Urothelium cell line (cell line): ENCODE data around the gene STYXL2.
A peak's percentile ranks its signal among the peaks of the same experiment; 100 is the strongest.

Experiments used
- DNase-seq: peaks from one replicate; pipeline ENCODE4 v3.0.0; 2011; ENCODE audit warnings: low spot score, mixed read lengths
- FAIRE-seq: peaks from 2 replicates; lab custom pipeline; 2011; peaks lifted over from hg19 to GRCh38; lab: Jason Lieb, UNC

The STYXL2 gene

GRCh38 chr1:167128261-167129227 is 34.7 kb downstream of the STYXL2 start:
- no peak for DNase-seq
- FAIRE-seq: no peak

DNA sequence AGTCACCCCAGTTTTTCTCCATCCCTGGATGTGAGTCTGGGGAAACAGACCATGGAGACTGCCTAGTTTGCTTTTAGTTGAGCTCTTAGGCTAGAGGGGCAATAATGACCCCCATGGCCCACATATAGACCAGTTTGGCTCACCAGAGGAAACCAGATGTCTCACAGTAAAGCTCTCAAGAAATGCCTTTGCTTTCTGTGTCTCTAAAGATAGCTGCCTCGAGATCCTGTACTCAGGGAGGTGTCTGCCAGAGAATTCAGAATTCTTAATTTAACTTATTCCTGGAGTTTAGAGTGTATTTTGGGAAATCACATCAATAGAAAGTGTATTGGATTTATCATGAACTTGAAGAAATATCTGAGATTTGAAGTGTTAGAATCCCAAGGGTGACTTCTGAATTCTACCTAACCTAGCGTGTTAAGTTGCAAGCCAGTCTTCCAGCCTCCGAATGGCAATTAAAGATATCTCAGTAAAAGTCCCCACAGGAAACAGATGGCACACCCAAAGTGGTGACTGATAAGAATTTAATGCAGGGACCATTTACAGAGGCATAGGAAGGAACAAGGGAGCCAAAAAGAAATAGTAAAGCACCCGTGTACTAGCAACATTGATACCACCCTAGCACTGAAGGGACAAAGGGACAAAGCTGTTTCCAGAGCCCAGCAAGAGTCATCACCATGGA is 37.1 kb downstream of the STYXL2 start:
- no peak for FAIRE-seq
- no peak for DNase-seq

- no peak for FAIRE-seq
- no peak for DNase-seq
Observed at GRCh38 chr1:167132301-167133010, 38.6 kb downstream of the STYXL2 start.

DNA sequence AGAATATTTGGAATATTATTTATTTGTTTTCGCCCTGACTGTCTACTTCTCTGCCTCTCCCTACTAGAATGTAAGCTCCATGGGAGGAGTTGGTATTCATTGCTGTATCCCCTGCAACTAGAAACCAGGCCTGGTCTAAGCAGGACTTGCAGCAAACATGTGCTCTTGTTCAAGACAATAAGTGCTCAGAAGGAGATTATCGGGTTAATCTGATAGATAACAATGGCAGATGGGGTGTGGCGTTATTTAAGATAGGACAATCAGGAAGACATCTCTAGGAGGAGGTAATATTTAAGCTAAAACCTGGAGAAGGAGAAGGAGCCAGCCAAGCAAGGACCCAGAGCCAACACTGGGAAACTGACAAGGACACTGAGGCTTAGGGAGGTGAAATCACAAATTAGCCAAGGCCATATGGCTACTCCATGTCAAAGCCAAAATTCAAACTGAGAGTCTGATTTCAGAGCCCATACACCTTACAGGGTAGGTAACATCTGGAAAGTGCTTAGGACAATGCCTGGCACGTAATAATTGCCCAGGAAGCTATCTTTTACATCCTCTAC is 41.5 kb downstream of the STYXL2 start:
- no peak for FAIRE-seq
- DNase-seq: no peak

DNA sequence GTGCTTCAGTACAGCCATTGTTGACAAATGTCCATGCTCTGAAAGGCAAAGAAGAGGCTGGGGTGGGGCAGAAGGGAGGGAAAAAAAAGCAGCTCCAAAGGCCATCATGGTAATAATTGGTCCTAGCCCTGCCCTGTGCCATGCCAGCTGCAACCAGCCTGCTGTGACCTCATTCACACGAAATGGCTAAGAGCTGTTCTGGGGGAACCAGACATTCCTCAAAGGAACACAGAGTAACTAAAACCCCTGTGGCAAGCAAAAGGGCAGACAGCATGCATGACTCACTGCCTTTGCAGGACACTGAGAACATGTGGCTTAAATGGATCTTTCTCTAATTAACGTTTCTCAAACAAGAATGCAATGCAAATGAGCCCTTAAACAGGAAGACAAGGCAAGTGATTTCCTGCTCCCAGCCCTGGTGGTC is 42.3 kb downstream of the STYXL2 start:
- DNase-seq (peak; percentile 70), FAIRE-seq (no peak)

DNA sequence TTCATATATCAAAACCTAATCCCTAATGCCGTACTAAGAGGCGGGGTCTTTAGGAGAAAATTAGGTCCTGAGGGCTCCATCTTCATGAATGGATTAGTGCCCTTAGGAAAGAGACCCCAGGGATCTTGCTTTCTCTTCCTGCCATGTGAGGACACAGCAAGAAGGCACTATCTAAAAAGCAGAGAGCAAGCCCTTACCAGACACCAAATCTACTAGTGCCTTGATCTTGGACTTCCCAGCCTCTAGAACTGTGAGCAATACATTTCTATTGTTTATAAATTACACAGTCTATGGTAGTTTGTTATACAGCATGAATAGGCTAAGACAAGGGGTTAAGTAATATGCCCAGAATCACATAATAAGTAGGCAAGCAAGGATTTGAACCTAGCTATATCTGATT is 42.9 kb downstream of the STYXL2 start:
- DNase-seq (no peak), FAIRE-seq (no peak)

- FAIRE-seq: no peak
- DNase-seq: no peak
Observed at GRCh38 chr1:167137332-167137781, 43.5 kb downstream of the STYXL2 start.

- no peak for FAIRE-seq
- DNase-seq: no peak
Observed at GRCh38 chr1:167137793-167138510, 44.1 kb downstream of the STYXL2 start.

DNA sequence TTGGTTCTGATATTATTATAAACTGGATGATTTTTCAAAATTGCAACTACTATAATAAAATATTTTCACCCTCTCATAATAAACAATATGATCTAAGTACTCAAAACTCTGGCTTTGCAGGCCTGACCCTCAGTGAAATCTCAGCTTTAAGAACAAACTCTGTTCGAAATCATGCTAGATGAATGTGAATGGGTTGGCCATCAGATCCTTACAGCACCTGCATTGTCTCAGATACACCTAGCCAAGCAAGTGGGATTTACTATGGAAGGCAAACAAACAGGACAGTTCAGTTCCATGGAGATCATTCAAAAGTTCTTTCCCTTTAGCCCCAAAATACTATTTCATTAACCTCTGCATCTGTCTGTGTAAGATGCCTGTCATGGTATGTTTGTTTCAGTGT is 44.8 kb downstream of the STYXL2 start:
- DNase-seq (no peak), FAIRE-seq (no peak)

- DNase-seq (no peak), FAIRE-seq (no peak)
Observed at GRCh38 chr1:167141963-167142362, 48.1 kb downstream of the STYXL2 start.
